KMS-11 (cell line): Measurements from ENCODE around the gene FHOD3.

Experiments used
- H2AFZ ChIP-seq: fragments of 200-600 bp; sonication (generic); 2 replicates; pipeline ENCODE4 v1.6.1; 2016; ENCODE audit warnings: antibody characterized with exemption, mixed run types, low read depth
- H3K27ac ChIP-seq: fragments of 200-600 bp; sonication (generic); 2 replicates; pipeline ENCODE4 v1.6.1; 2016; ENCODE audit warnings: mild to moderate bottlenecking, mixed run types
- H3K27me3 ChIP-seq: fragments of 200-600 bp; sonication (generic); 2 replicates; pipeline ENCODE4 v1.6.1; 2017; ENCODE audit warnings: mild to moderate bottlenecking, low read depth, mixed run types, moderate library complexity; ENCODE audit not compliant: insufficient read depth
- H3K36me3 ChIP-seq: fragments of 200-600 bp; sonication (generic); 2 replicates; pipeline ENCODE4 v1.6.1; 2017; ENCODE audit warnings: mild to moderate bottlenecking, mixed run types; ENCODE audit not compliant: insufficient read depth
- H3K4me1 ChIP-seq: fragments of 200-600 bp; sonication (generic); 2 replicates; pipeline ENCODE4 v1.6.1; 2016; ENCODE audit warnings: mild to moderate bottlenecking, low read depth, mixed run types; ENCODE audit not compliant: poor library complexity, severe bottlenecking
- H3K4me2 ChIP-seq: fragments of 200-600 bp; sonication (generic); 2 replicates; pipeline ENCODE4 v1.7.0; 2016; ENCODE audit warnings: mild to moderate bottlenecking, mixed run types
- H3K4me3 ChIP-seq: fragments of 200-600 bp; sonication (generic); IDR thresholded peaks from 2 replicates; pipeline ENCODE4 v1.6.1; 2017; ENCODE audit warnings: low read depth, low read length, mixed read lengths; ENCODE audit not compliant: insufficient read depth
- H3K79me2 ChIP-seq: fragments of 200-600 bp; sonication (generic); 2 replicates; pipeline ENCODE4 v1.6.1; 2016; ENCODE audit warnings: low read depth, mixed run types; ENCODE audit not compliant: insufficient read depth
- H3K9ac ChIP-seq: fragments of 200-600 bp; sonication (generic); 2 replicates; pipeline ENCODE4 v1.6.1; 2016; ENCODE audit warnings: mild to moderate bottlenecking, mixed run types
- H4K20me1 ChIP-seq: fragments of 200-600 bp; sonication (generic); 2 replicates; pipeline ENCODE4 v1.6.1; 2016; ENCODE audit warnings: mild to moderate bottlenecking, mixed run types; ENCODE audit not compliant: insufficient read depth
- TF ChIP-seq, protein P1 (sequence below): fragments of 200-600 bp; sonication (generic); conservative IDR thresholded peaks from 2 replicates; pipeline ENCODE4 v1.6.1; 2017; ENCODE audit warnings: low read depth, mild to moderate bottlenecking, antibody characterized with exemption, low read length, moderate library complexity, mixed read lengths

FHOD3 gene

GRCh38 chr18:36734596-36734995 is 437.1 kb downstream of the FHOD3 start:
- H3K4me2 ChIP-seq = no peak overlapping the region
- no peaks in the 10 kb centered on the region for H3K79me2 ChIP-seq
- H3K4me3 ChIP-seq = no peak overlapping the region
- H3K36me3 ChIP-seq = no peaks in the 10 kb centered on the region
- no peak overlapping the region for H3K9ac ChIP-seq
- H2AFZ ChIP-seq = no peak overlapping the region
- H3K27me3 ChIP-seq = no peaks in the 10 kb centered on the region
- TF ChIP-seq, protein P1, sequence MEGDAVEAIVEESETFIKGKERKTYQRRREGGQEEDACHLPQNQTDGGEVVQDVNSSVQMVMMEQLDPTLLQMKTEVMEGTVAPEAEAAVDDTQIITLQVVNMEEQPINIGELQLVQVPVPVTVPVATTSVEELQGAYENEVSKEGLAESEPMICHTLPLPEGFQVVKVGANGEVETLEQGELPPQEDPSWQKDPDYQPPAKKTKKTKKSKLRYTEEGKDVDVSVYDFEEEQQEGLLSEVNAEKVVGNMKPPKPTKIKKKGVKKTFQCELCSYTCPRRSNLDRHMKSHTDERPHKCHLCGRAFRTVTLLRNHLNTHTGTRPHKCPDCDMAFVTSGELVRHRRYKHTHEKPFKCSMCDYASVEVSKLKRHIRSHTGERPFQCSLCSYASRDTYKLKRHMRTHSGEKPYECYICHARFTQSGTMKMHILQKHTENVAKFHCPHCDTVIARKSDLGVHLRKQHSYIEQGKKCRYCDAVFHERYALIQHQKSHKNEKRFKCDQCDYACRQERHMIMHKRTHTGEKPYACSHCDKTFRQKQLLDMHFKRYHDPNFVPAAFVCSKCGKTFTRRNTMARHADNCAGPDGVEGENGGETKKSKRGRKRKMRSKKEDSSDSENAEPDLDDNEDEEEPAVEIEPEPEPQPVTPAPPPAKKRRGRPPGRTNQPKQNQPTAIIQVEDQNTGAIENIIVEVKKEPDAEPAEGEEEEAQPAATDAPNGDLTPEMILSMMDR = no peak
- no peaks in the 10 kb centered on the region for H3K4me1 ChIP-seq
- H3K27ac ChIP-seq = no peak overlapping the region
- no peaks in the 10 kb centered on the region for H4K20me1 ChIP-seq

DNA sequence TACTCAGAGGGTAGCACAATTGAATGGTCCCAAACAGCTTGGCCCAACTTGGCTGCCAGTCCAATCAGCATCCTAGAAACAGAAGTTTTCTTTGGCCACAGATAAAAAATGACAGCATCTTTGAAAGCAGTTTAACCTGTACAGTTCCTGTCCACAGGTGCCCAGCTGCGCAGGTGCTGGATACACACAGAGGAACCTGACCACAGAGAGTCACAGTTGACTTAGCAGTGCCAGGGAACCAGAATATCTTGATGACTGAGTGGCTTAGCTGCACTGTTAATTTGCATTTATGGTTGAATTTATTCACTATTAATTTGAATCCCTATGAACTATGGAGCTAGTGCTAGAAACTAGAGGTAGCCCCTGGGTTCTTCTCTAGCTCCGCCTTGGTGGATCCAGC is 437.6 kb downstream of the FHOD3 start:
- Histone ChIP-seq H3K36me3 (no peaks in the 10 kb centered on the region), H3K9ac (no peak overlapping the region), H2AFZ (no peak overlapping the region), H4K20me1 (no peaks in the 10 kb centered on the region), H3K79me2 (no peaks in the 10 kb centered on the region), H3K4me3 (no peak overlapping the region), H3K27ac (no peak overlapping the region), H3K4me2 (no peak overlapping the region), H3K4me1 (no peaks in the 10 kb centered on the region), H3K27me3 (no peaks in the 10 kb centered on the region)
- TF ChIP-seq, protein P1 = no peak

GRCh38 chr18:36736094-36736493 is 438.6 kb downstream of the FHOD3 start:
- H3K27ac ChIP-seq = no peak overlapping the region
- H3K4me3 ChIP-seq = no peak overlapping the region
- H3K36me3 ChIP-seq = no peaks in the 10 kb centered on the region
- no peak overlapping the region for H2AFZ ChIP-seq
- H3K79me2 ChIP-seq = no peaks in the 10 kb centered on the region
- no peaks in the 10 kb centered on the region for H4K20me1 ChIP-seq
- no peak overlapping the region for H3K4me2 ChIP-seq
- TF ChIP-seq, protein P1 = no peak
- no peaks in the 10 kb centered on the region for H3K4me1 ChIP-seq
- H3K9ac ChIP-seq = no peak overlapping the region
- H3K27me3 ChIP-seq = no peaks in the 10 kb centered on the region

DNA sequence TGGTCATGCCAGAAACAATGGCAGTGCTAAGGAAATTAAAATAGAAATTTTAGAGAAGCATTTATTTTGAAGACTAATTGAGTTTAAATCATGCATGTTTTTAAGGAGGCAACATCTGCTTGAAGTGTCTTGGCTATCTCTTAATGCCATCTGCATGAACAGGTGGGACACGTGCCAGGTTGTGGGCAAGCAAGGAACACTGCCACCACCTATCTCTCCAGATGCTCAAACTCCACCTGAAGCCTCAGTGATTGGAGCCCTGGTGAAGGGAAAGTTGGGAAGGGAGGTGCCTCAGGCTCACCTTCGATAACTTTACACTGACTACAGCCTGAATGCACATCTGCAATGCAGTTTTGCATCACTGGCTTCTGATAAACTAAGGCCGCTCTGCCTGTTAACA is 439.8 kb downstream of the FHOD3 start:
- no peak overlapping the region for H3K4me2 ChIP-seq
- H3K4me1 ChIP-seq = no peaks in the 10 kb centered on the region
- no peak overlapping the region for H3K27ac ChIP-seq
- no peaks in the 10 kb centered on the region for H3K36me3 ChIP-seq
- H2AFZ ChIP-seq = no peak overlapping the region
- no peaks in the 10 kb centered on the region for H4K20me1 ChIP-seq
- no peaks in the 10 kb centered on the region for H3K79me2 ChIP-seq
- H3K4me3 ChIP-seq = no peak overlapping the region
- TF ChIP-seq, protein P1 = no peak
- H3K9ac ChIP-seq = no peak overlapping the region
- no peaks in the 10 kb centered on the region for H3K27me3 ChIP-seq
